HL-60 (cell line): Measurements from ENCODE around the gene SH2B3.
A peak's percentile ranks its signal among the peaks of the same experiment; 100 is the strongest.

Experiments used
- DNase-seq, 2 experiments: peaks; one replicate each; pipeline ENCODE4 v3.0.0-alpha.2; 2010 to 2020; ENCODE audit warnings: low read depth in 1 of 2, low spot score in 1 of 2
- H3K27ac ChIP-seq: fragments of 250-450 bp; sonication (Bioruptor Pico); replicated peaks from 2 replicates; pipeline ENCODE4 v1.5.1; 2020; ENCODE audit warnings: mild to moderate bottlenecking, moderate library complexity
- H3K27me3 ChIP-seq: fragments of 250-450 bp; sonication (Bioruptor Pico); 2 replicates; pipeline ENCODE4 v1.5.1; 2021; ENCODE audit warnings: mild to moderate bottlenecking, moderate library complexity; ENCODE audit not compliant: insufficient read depth, poor library complexity, severe bottlenecking
- H3K4me3 ChIP-seq: replicated peaks from 2 replicates; pipeline ENCODE4 v1.5.1; 2011; ENCODE audit warnings: mild to moderate bottlenecking, control low read depth, low read length; ENCODE audit not compliant: insufficient read depth
- GABPA ChIP-seq: IDR thresholded peaks from 2 replicates; pipeline ENCODE4 v1.6.1; 2012; ENCODE audit warnings: low read depth
- POLR2AphosphoS5 ChIP-seq: IDR thresholded peaks from 2 replicates; pipeline ENCODE4 v1.6.1; 2012; ENCODE audit warnings: low read depth
- SPI1 ChIP-seq: IDR thresholded peaks from 2 replicates; pipeline ENCODE4 v1.6.1; 2012; ENCODE audit warnings: low read depth, mild to moderate bottlenecking, borderline replicate concordance
- TF ChIP-seq, protein P1 (sequence below): IDR thresholded peaks from one replicate; pipeline ENCODE4 v1.5.1; 2011; ENCODE audit warnings: low read length, control low read depth, inconsistent platforms; ENCODE audit not compliant: insufficient read depth
- TF ChIP-seq, protein P2 (sequence below): IDR thresholded peaks from 2 replicates; pipeline ENCODE4 v1.6.1; 2012; ENCODE audit warnings: low read depth; ENCODE audit not compliant: insufficient replicate concordance

SH2B3 gene

DNA sequence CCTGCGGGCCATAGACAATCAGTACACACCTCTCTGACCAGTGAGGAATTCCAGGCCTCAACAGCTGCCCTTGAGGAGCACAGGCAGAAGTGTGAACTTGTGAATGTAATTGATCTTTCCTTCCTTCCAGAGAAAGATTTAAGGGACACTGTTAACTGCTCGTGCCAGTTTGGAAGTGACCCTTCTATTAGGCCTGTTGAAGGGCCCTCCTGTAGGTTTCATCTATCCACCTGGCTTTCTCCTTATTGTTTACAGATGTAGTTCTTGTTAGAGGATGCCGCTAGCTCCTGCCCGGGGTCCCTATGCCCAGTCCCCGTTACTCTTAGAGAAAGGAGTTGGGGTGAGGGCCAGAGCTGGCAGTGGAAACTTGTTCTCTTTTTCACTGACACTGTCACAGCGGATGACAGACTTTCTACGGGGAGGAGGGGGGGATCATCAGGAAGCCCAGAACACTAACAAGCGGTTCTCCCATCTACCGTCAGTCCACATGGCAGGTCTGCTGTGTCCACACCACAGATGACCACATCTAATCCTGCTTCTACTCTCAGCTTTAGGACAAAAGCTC is 42.6 kb downstream of the SH2B3 start:
- TF ChIP-seq, protein P1, sequence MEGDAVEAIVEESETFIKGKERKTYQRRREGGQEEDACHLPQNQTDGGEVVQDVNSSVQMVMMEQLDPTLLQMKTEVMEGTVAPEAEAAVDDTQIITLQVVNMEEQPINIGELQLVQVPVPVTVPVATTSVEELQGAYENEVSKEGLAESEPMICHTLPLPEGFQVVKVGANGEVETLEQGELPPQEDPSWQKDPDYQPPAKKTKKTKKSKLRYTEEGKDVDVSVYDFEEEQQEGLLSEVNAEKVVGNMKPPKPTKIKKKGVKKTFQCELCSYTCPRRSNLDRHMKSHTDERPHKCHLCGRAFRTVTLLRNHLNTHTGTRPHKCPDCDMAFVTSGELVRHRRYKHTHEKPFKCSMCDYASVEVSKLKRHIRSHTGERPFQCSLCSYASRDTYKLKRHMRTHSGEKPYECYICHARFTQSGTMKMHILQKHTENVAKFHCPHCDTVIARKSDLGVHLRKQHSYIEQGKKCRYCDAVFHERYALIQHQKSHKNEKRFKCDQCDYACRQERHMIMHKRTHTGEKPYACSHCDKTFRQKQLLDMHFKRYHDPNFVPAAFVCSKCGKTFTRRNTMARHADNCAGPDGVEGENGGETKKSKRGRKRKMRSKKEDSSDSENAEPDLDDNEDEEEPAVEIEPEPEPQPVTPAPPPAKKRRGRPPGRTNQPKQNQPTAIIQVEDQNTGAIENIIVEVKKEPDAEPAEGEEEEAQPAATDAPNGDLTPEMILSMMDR = no peak
- TF ChIP-seq GABPA (no peak), SPI1 (no peak)
- H3K4me3 ChIP-seq = no peak overlapping the region
- H3K27me3 ChIP-seq = no peaks in the 10 kb centered on the region
- no peak overlapping the region for H3K27ac ChIP-seq
- DNase-seq = no peak

DNA sequence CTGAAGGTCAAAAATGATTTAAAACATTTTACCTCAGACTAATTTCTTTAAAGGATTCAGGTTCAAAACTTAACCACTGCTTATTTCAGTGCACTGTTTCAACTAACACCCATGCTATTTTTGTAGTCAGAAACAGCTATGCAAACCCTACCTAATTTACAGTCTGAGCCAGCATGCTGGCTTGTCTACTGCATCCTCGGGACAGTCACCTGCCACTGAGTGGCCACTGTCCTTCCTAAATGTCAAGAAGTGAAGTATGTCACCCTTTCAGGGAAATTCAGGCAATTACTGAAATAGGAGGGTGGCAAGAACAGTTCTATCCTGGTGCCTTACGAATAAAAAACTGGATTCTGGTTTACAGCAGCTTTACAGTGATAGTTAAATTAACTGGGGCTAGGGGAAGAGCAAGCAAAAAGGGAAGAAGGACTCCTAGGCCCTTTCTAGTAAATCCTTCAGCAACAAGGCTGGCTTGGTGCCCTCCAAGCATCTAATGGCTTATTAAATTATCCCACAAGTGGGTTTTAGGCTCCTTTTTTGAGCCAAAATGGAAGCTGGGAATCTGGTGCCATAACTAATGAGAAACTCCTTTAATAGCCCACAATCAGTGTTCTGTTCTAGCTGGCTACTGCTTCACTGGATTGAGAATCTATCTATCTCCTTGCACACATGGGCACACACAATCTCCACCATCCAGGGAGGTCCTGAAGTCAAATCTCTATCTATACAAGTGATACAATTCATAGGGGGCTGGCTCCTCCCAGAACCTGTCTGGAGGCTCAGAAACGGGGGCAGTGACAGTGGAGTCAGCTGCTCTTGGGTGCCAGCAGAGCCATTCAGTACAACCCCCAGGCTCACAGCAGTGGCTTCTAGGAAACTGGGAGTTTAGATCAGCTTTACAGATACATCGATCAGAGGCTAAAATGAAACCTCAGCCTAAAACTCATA is 43.4 kb downstream of the SH2B3 start:
- DNase-seq = no peak
- no peaks in the 10 kb centered on the region for H3K27me3 ChIP-seq
- TF ChIP-seq, protein P2, sequence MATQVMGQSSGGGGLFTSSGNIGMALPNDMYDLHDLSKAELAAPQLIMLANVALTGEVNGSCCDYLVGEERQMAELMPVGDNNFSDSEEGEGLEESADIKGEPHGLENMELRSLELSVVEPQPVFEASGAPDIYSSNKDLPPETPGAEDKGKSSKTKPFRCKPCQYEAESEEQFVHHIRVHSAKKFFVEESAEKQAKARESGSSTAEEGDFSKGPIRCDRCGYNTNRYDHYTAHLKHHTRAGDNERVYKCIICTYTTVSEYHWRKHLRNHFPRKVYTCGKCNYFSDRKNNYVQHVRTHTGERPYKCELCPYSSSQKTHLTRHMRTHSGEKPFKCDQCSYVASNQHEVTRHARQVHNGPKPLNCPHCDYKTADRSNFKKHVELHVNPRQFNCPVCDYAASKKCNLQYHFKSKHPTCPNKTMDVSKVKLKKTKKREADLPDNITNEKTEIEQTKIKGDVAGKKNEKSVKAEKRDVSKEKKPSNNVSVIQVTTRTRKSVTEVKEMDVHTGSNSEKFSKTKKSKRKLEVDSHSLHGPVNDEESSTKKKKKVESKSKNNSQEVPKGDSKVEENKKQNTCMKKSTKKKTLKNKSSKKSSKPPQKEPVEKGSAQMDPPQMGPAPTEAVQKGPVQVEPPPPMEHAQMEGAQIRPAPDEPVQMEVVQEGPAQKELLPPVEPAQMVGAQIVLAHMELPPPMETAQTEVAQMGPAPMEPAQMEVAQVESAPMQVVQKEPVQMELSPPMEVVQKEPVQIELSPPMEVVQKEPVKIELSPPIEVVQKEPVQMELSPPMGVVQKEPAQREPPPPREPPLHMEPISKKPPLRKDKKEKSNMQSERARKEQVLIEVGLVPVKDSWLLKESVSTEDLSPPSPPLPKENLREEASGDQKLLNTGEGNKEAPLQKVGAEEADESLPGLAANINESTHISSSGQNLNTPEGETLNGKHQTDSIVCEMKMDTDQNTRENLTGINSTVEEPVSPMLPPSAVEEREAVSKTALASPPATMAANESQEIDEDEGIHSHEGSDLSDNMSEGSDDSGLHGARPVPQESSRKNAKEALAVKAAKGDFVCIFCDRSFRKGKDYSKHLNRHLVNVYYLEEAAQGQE = no peak
- TF ChIP-seq POLR2AphosphoS5 (no peak; the same call in none of the 2 replicates), SPI1 (no peak)
- TF ChIP-seq, protein P1 = no peak
- H3K4me3 ChIP-seq = no peak overlapping the region
- 0 out of 2 replicates have a peak overlapping the region, but pooled peaks have one; percentile 3 for H3K27ac ChIP-seq

DNA sequence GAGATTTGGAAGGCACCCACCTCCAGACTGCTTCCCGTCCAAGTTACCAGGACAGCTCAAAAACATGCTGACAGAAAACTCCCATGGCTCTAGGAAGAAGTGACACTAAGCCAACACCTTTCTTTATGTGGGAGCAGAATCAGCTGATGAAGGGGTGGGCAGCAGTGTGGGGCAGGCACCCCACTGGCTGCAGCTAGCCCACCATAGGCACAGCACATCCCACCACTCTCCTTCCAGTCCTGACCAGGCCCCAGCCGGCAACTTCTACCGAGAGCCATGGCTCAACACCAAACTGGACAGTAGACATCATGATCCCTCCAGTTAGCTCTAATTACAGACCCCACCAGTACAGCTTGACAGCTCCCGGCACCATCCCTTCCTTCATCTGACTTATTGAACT is 45.0 kb downstream of the SH2B3 start:
- TF ChIP-seq POLR2AphosphoS5 = peak; percentile 29; the same call in 1 of the 2 replicates
- TF ChIP-seq GABPA = no peak
- Histone ChIP-seq H3K27ac (no peak overlapping the region), H3K4me3 (no peak overlapping the region), H3K27me3 (no peaks in the 10 kb centered on the region)
- no peak for DNase-seq

DNA sequence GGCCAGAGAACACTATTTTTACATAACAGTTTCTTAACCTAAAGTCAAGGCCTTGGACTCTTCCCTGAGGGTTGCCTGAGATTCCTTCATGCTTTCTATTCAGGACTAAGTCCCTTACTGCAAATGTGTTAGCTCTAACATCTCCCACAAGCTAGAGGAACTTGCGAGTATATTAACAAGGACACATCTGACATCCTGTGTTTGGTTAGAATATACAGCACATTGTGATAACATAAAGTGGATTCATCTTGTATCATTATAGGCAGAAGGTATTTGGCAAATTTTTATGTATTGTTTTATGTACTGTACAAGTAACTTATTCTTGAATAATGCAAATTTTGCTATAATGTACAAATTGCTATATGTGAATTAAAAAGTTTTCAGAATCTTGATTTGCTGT is 45.5 kb downstream of the SH2B3 start:
- DNase-seq = no peak
- TF ChIP-seq SPI1 (no peak), POLR2AphosphoS5 (no peak), GABPA (no peak)
- TF ChIP-seq, protein P2 = no peak
- TF ChIP-seq, protein P1 = no peak
- no peaks in the 10 kb centered on the region for H3K27me3 ChIP-seq
- H3K4me3 ChIP-seq = no peak overlapping the region
- H3K27ac ChIP-seq = no peak overlapping the region
